B cell (primary cell): ENCODE measurements around the gene GABRR1.

Source experiments
- CTCF ChIP-seq: fragments of 200-600 bp; IDR thresholded peaks from one replicate; pipeline ENCODE4 v1.8.0; 2022; ENCODE audit warnings: antibody characterized with exemption, mild to moderate bottlenecking
- EZH2 ChIP-seq: IDR thresholded peaks from 2 replicates; pipeline ENCODE4 v1.6.1; 2012; ENCODE audit warnings: borderline replicate concordance, low read depth, mild to moderate bottlenecking, moderate library complexity, low read length; ENCODE audit not compliant: insufficient read depth, poor library complexity, severe bottlenecking

- TF ChIP-seq CTCF (no peak), EZH2 (no peak)
Measured at GRCh38 chr6:89260310-89260709, 43.2 kb upstream of the GABRR1 start.
